ENCODE results near the gene PCF11. TPM values are rescaled to one million over a fixed set of nuclear protein-coding genes. Genes with fewer than 3 reads are reported as not detected.
"Not testable (repeated sequence)": the region's sequence is repeated elsewhere in the genome, so short reads cannot be mapped to it uniquely, and the experiment has no call there.

The PCF11 gene
- total and polyA plus RNA-seq, 2 of the 4 experiments (the other 2 are of a cell fraction): 19.2 to 26.7 TPM

- H4K5ac ChIP-seq (ENCODE audit: low read depth, low read length); H3K9me1 ChIP-seq (ENCODE audit: insufficient read depth, low read length); H3K9ac ChIP-seq (ENCODE audit: low read depth, low read length); H3K56ac ChIP-seq (ENCODE audit: extremely low read depth, insufficient read depth, low read length); H3K9me3 ChIP-seq (ENCODE audit: control insufficient read depth, insufficient read depth, low read length); POLR2A ChIA-PET (ENCODE audit: unreplicated experiment); H2AK5ac ChIP-seq (ENCODE audit: low read depth, low read length); H4K20me1 ChIP-seq (ENCODE audit: insufficient read depth, low read length); BruUV-seq (replicated peaks); H3K18ac ChIP-seq (ENCODE audit: low read depth, low read length); DNase-seq; H3K36me3 ChIP-seq (ENCODE audit: control insufficient read depth, insufficient read depth, low read length); in situ Hi-C loops (cut with MboI; ENCODE audit: low sequenced_read_pairs); H2AFZ ChIP-seq (replicated peaks; ENCODE audit: low read length, poor library complexity); intact Hi-C loops (cut with micrococcal nuclease); H2BK120ac ChIP-seq (ENCODE audit: low read depth, low read length); ATAC-seq (ENCODE audit: low read depth); H3K27me3 ChIP-seq (ENCODE audit: control insufficient read depth, insufficient read depth, low read length); H3K4me3 ChIP-seq (ENCODE audit: insufficient read depth, low read depth, low read length); H4K91ac ChIP-seq (ENCODE audit: insufficient read depth, low read depth, low read length); CTCF ChIA-PET; H3K4me2 ChIP-seq (ENCODE audit: low read depth, low read length); dilution Hi-C loops (cut with HindIII; ENCODE audit: low sequenced_read_pairs, unreplicated experiment); H2BK5ac ChIP-seq (ENCODE audit: low read depth, low read length, poor library complexity, severe bottlenecking); H3K4me1 ChIP-seq (ENCODE audit: control insufficient read depth, insufficient read depth, low read length); H3K23ac ChIP-seq (ENCODE audit: low read depth, low read length); H3K27ac ChIP-seq (ENCODE audit: insufficient read depth, low read length); H4K8ac ChIP-seq (ENCODE audit: low read depth in 2 of 2, low read length in 2 of 2); H3K4ac ChIP-seq (ENCODE audit: low read depth, low read length); H3K14ac ChIP-seq (replicated peaks; ENCODE audit: low read depth, low read length); H2AK9ac ChIP-seq (replicated peaks; ENCODE audit: low read depth, low read length, poor library complexity); H2BK20ac ChIP-seq (ENCODE audit: low read depth, low read length); H2BK15ac ChIP-seq (ENCODE audit: low read depth, low read length); H3K79me1 ChIP-seq (ENCODE audit: low read depth in 1 of 2, low read length in 2 of 2): not testable (repeated sequence)
- WGBS, 2 experiments (ENCODE audit: extremely low coverage in 2 of 2, insufficient read length in 1 of 2): no CpG with 5 or more reads among the region's 29 CpGs
These were observed 23.7 kb upstream of the PCF11 start for GRCh38 chr11:83133266-83133665.

All from IMR-90 (cell line).